ENCODE results near the gene URB1.

The URB1 gene

GRCh38 chr21:32353002-32353711 lies 39.7 kb downstream of the URB1 start:
- Histone ChIP-seq H3K27ac (ENCODE audit: low read depth, low read length, poor library complexity, severe bottlenecking) (no peak overlapping the region), H3K9me2 (ENCODE audit: low read depth, low read length) (no peaks in the 10 kb centered on the region), H3K4me3 (ENCODE audit: low read depth, low read length, poor library complexity, severe bottlenecking) (no peak overlapping the region), H3K27me3 (ENCODE audit: insufficient read depth, low read length) (no peaks in the 10 kb centered on the region), H4K20me1 (ENCODE audit: insufficient read depth, low read length) (no peaks in the 10 kb centered on the region), H2AFZ (ENCODE audit: low read length) (no peak overlapping the region), H3F3A (ENCODE audit: insufficient read depth, low read length) (no peaks in the 10 kb centered on the region), H3K4me2 (ENCODE audit: low read length) (no peak overlapping the region), H3K9ac (ENCODE audit: low read length) (no peak overlapping the region), H3K79me2 (ENCODE audit: insufficient read depth, low read length) (no peaks in the 10 kb centered on the region), H3K4me1 (ENCODE audit: insufficient read depth, low read length, severe bottlenecking) (no peaks in the 10 kb centered on the region), H3K9me3 (ENCODE audit: low read length) (no peaks in the 10 kb centered on the region), H3K36me3 (ENCODE audit: insufficient read depth, low read length) (peaks cover 99% of the 10 kb centered on the region)
- TF ChIP-seq CTCF (IDR thresholded peaks at IDR 0.05; ENCODE audit: low read length) (no peak), EZH2 (IDR thresholded peaks at IDR 0.05; ENCODE audit: borderline replicate concordance, low read length) (no peak)

GRCh38 chr21:32352526-32352925 lies 40.3 kb downstream of the URB1 start:
- H3K4me3 ChIP-seq (ENCODE audit: low read depth, low read length, poor library complexity, severe bottlenecking), result no peak overlapping the region
- TF ChIP-seq EZH2 (IDR thresholded peaks at IDR 0.05; ENCODE audit: borderline replicate concordance, low read length) (no peak), CTCF (IDR thresholded peaks at IDR 0.05; ENCODE audit: low read length) (no peak)
- no peaks in the 10 kb centered on the region for H3K9me2 ChIP-seq (ENCODE audit: low read depth, low read length)
- H3K27me3 ChIP-seq (ENCODE audit: insufficient read depth, low read length), result no peaks in the 10 kb centered on the region
- H3K79me2 ChIP-seq (ENCODE audit: insufficient read depth, low read length), result no peaks in the 10 kb centered on the region
- no peak overlapping the region for H3K4me2 ChIP-seq (ENCODE audit: low read length)
- H3K27ac ChIP-seq (ENCODE audit: low read depth, low read length, poor library complexity, severe bottlenecking), result no peak overlapping the region
- no peaks in the 10 kb centered on the region for H3K9me3 ChIP-seq (ENCODE audit: low read length)
- H3K4me1 ChIP-seq (ENCODE audit: insufficient read depth, low read length, severe bottlenecking), result no peaks in the 10 kb centered on the region
- no peak overlapping the region for H2AFZ ChIP-seq (ENCODE audit: low read length)
- H3K36me3 ChIP-seq (ENCODE audit: insufficient read depth, low read length), result peaks cover 100% of the 10 kb centered on the region
- H3F3A ChIP-seq (ENCODE audit: insufficient read depth, low read length), result no peaks in the 10 kb centered on the region
- no peaks in the 10 kb centered on the region for H4K20me1 ChIP-seq (ENCODE audit: insufficient read depth, low read length)
- no peak overlapping the region for H3K9ac ChIP-seq (ENCODE audit: low read length)

DNA sequence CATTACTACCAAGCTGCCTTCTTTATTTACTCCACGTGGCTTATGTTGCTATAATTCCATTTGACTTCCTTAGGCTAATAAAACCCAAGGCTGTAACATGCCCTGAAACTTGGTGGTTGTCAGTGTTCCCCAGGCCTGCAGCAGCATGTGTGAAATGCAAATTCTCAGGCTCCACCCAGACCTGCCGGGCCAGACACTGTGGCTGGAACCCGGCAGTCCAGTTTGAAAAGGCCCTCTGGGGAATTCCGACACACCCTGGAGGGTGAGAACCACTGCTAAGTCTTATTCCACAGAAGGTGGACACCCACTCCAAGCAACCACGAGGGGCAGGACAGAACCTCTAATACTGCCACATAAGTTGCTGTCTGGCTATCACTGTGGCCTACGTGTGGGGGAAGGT lies 41.4 kb downstream of the URB1 start:
- Histone ChIP-seq H3F3A (ENCODE audit: insufficient read depth, low read length) (no peaks in the 10 kb centered on the region), H3K36me3 (ENCODE audit: insufficient read depth, low read length) (peaks cover 100% of the 10 kb centered on the region), H3K4me1 (ENCODE audit: insufficient read depth, low read length, severe bottlenecking) (no peaks in the 10 kb centered on the region), H3K79me2 (ENCODE audit: insufficient read depth, low read length) (no peaks in the 10 kb centered on the region), H3K9me3 (ENCODE audit: low read length) (no peaks in the 10 kb centered on the region), H3K27ac (ENCODE audit: low read depth, low read length, poor library complexity, severe bottlenecking) (no peak overlapping the region), H3K4me2 (ENCODE audit: low read length) (no peak overlapping the region), H3K9me2 (ENCODE audit: low read depth, low read length) (no peaks in the 10 kb centered on the region), H4K20me1 (ENCODE audit: insufficient read depth, low read length) (no peaks in the 10 kb centered on the region), H3K27me3 (ENCODE audit: insufficient read depth, low read length) (no peaks in the 10 kb centered on the region), H2AFZ (ENCODE audit: low read length) (no peak overlapping the region), H3K4me3 (ENCODE audit: low read depth, low read length, poor library complexity, severe bottlenecking) (no peak overlapping the region), H3K9ac (ENCODE audit: low read length) (no peak overlapping the region)
- no peak for TF ChIP-seq EZH2 (IDR thresholded peaks at IDR 0.05; ENCODE audit: borderline replicate concordance, low read length)
- no peak for TF ChIP-seq CTCF (IDR thresholded peaks at IDR 0.05; ENCODE audit: low read length)
